B cell (primary cell): ENCODE measurements around the gene NADK2. TPM values are rescaled to one million over a fixed set of nuclear protein-coding genes. Genes with fewer than 3 reads are reported as not detected.

Source experiments
- ATAC-seq: fragments of 200-7000 bp; cut with Tn5 transposase; one replicate; pipeline ENCODE4 v1.10.0; 2021; ENCODE audit warnings: low read depth, mild to moderate bottlenecking, moderate number of reproducible peaks, moderate library complexity
- CTCF ChIA-PET: fragments of 350-600 bp; sonication (Branson Sonifier 250); formaldehyde crosslinking; loops from one replicate; lab custom pipeline; 2021; ENCODE audit warnings: antibody characterized with exemption, inconsistent platforms; lab: Charles Lee
- POLR2A ChIA-PET: fragments of 350-600 bp; sonication (Branson Sonifier 250); formaldehyde crosslinking; loops from one replicate; lab custom pipeline; 2021; ENCODE audit warnings: antibody characterized with exemption; lab: Charles Lee
- DNase-seq: peaks from one replicate; pipeline ENCODE4 v3.0.0; 2013
- H2AFZ ChIP-seq: 2 replicates; pipeline ENCODE4 v1.6.1; 2012; ENCODE audit warnings: mild to moderate bottlenecking, low read depth, low read length; ENCODE audit not compliant: insufficient read depth, poor library complexity, severe bottlenecking
- H3K27ac ChIP-seq, 2 donors: 1 replicate in 1 of 2; 2 replicates in 1 of 2; pipeline ENCODE4 v1.5.1; 2012 to 2013; ENCODE audit warnings: low read length in 2 of 2, mild to moderate bottlenecking in 2 of 2, moderate library complexity in 1 of 2
- H3K27me3 ChIP-seq, 4 experiments: fragments of 200-600 bp in 1 of 4; sonication (generic) in 1 of 4; replicated peaks in 1 of 4; 1 replicate in 2 of 4; 2 replicates in 2 of 4; pipeline versions ENCODE4 v1.6.1 to v1.7.0; 2013 to 2016; ENCODE audit warnings: low read length in 3 of 4, mild to moderate bottlenecking in 2 of 4, mixed read lengths in 1 of 4, moderate library complexity in 1 of 4; ENCODE audit not compliant: insufficient read depth in 4 of 4, control insufficient read depth in 3 of 4; ENCODE audit errors: control extremely low read depth in 1 of 4
- H3K36me3 ChIP-seq, 2 experiments: replicated peaks in 1 of 2; 1 replicate in 1 of 2; 2 replicates in 1 of 2; pipeline versions ENCODE4 v1.6.1 to v1.7.1; 2013; ENCODE audit warnings: low read length in 1 of 2; ENCODE audit not compliant: insufficient read depth in 2 of 2, control insufficient read depth in 1 of 2; ENCODE audit errors: control extremely low read depth in 1 of 2, extremely low read depth in 1 of 2
- H3K4me1 ChIP-seq, 2 donors: fragments of 200-600 bp in 1 of 2; sonication (generic) in 1 of 2; 1 replicate in 1 of 2; 2 replicates in 1 of 2; pipeline versions ENCODE4 v1.5.1 to v1.6.1; 2013 to 2017; ENCODE audit warnings: low read length in 2 of 2; ENCODE audit not compliant: control insufficient read depth in 2 of 2, insufficient read depth in 2 of 2
- H3K4me2 ChIP-seq: replicated peaks from 2 replicates; pipeline ENCODE3; 2012; ENCODE audit warnings: mild to moderate bottlenecking, low read depth, low read length; ENCODE audit not compliant: poor library complexity, severe bottlenecking
- H3K4me3 ChIP-seq, 5 experiments: fragments of 200-600 bp in 1 of 5; sonication (generic) in 1 of 5; 1 replicate in 3 of 5; 2 replicates in 2 of 5; pipeline versions ENCODE4 v1.5.1 to v1.7.0; 2011 to 2016; ENCODE audit warnings: low read length in 4 of 5, mild to moderate bottlenecking in 4 of 5, low read depth in 2 of 5, control low read depth in 1 of 5, moderate library complexity in 1 of 5; ENCODE audit not compliant: insufficient read depth in 1 of 5; ENCODE audit errors: control extremely low read depth in 1 of 5, extremely low read depth in 1 of 5
- H3K79me2 ChIP-seq: fragments of 200-600 bp; sonication (generic); one replicate; pipeline ENCODE4 v1.6.0; 2016; ENCODE audit warnings: low read length; ENCODE audit not compliant: control insufficient read depth, insufficient read depth
- H3K9ac ChIP-seq: fragments of 200-600 bp; sonication (generic); 2 replicates; pipeline ENCODE4 v1.6.1; 2017; ENCODE audit warnings: mild to moderate bottlenecking, low read length, moderate library complexity
- H3K9me3 ChIP-seq, 3 donors: one replicate each; pipeline versions ENCODE4 v1.6.1 to v1.7.1; 2013; ENCODE audit warnings: low read length in 2 of 3; ENCODE audit not compliant: control insufficient read depth in 2 of 3, insufficient read depth in 1 of 3; ENCODE audit errors: control extremely low read depth in 1 of 3
- H4K20me1 ChIP-seq: 2 replicates; pipeline ENCODE4 v1.6.0; 2012; ENCODE audit warnings: mild to moderate bottlenecking, low read length; ENCODE audit not compliant: insufficient read depth, control insufficient read depth, poor library complexity, severe bottlenecking
- H3K27ac Mint-ChIP-seq: one replicate; pipeline ENCODE4 v1.8.0; 2021; ENCODE audit warnings: mixed read lengths
- H3K27me3 Mint-ChIP-seq: one replicate; pipeline ENCODE4 v1.8.0; 2021; ENCODE audit warnings: mixed read lengths
- H3K4me1 Mint-ChIP-seq: one replicate; pipeline ENCODE4 v1.8.0; 2021; ENCODE audit warnings: mixed read lengths
- H3K4me3 Mint-ChIP-seq: one replicate; pipeline ENCODE4 v1.8.0; 2021; ENCODE audit warnings: mixed read lengths
- H3K9me3 Mint-ChIP-seq: one replicate; pipeline ENCODE4 v1.8.0; 2022; ENCODE audit warnings: mixed read lengths; ENCODE audit not compliant: insufficient read depth
- CTCF ChIP-seq: fragments of 200-600 bp; IDR thresholded peaks from one replicate; pipeline ENCODE4 v1.8.0; 2022; ENCODE audit warnings: antibody characterized with exemption, mild to moderate bottlenecking
- EZH2 ChIP-seq: IDR thresholded peaks from 2 replicates; pipeline ENCODE4 v1.6.1; 2012; ENCODE audit warnings: borderline replicate concordance, low read depth, mild to moderate bottlenecking, moderate library complexity, low read length; ENCODE audit not compliant: insufficient read depth, poor library complexity, severe bottlenecking
- WGBS: methylation state at CpG from one replicate; pipeline ENCODE4 v1.1.5; 2013; ENCODE audit warnings: missing lambda C conversion rate; ENCODE audit not compliant: insufficient coverage; 5-methylcytosine and 5-hydroxymethylcytosine counted together
- intact Hi-C: fragments of 100-400 bp; cut with micrococcal nuclease; formaldehyde crosslinking; loops from one replicate; pipeline ENCODE4 v1.10.0; 2022
- polyA plus RNA-seq: library from polyadenylated mRNA; depleted of rRNA; stranded (reverse); fragments of >200 nt; gene quantifications from 2 replicates; pipeline ENCODE4 v1.2.3, GENCODE V29; 2012
- total RNA-seq, 2 donors: library from RNA; stranded (reverse); fragments of 120-200 nt in 1 of 2; gene quantifications; 1 replicate in 1 of 2; 2 replicates in 1 of 2; pipeline versions ENCODE4 v1.2.3 to v1.2.4, GENCODE V29; 2013 to 2022

Gene NADK2
- total and polyA plus RNA-seq, 2 donors (not counting 1 experiment from before 2014, with no cell fraction given), result 3.3 to 18.6 TPM

DNA sequence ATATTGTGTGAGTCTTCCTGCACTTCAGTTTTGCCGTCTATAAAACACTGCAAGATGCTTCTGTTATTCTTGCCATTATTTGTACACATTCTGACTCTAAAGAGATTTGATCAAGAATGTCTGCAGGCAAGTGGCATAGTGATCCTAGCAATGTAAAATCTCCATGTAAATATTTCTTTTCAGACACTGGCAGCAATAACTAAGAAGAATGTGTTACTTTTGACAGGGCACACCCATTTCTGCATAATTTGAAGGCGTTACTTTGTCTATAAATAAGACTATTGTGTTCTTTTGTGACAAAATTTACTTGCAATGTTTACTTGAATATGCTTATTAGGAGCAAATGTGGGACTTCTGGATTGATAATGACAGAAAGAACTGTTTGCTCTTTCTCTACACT is 39.9 kb upstream of the NADK2 start:
- no peaks in the 10 kb centered on the region for H3K79me2 ChIP-seq
- H3K27ac ChIP-seq, result no peak overlapping the region
- POLR2A ChIA-PET, result no interaction called here
- TF ChIP-seq EZH2, result no peak
- TF ChIP-seq CTCF, result no peak
- no CpG with 5 or more reads among the region's 2 CpGs for WGBS
- Mint-ChIP-seq H3K9me3 (no peaks in the 10 kb centered on the region), H3K27me3 (peaks cover 3% of the 10 kb centered on the region), H3K4me3 (no peak overlapping the region), H3K4me1 (peaks cover 4% of the 10 kb centered on the region), H3K27ac (no peak overlapping the region)
- no peaks in the 10 kb centered on the region for H4K20me1 ChIP-seq
- DNase-seq, result no peak
- H3K4me1 ChIP-seq, result peaks cover 0 to 3% of the 10 kb centered on the region in 2 donors
- no peak for ATAC-seq
- intact Hi-C loops, result no loop called here
- no peaks in the 10 kb centered on the region for H3K9me3 ChIP-seq
- CTCF ChIA-PET, result no interaction called here
- H3K4me3 ChIP-seq, result no peak overlapping the region
- H3K27me3 ChIP-seq, result no peaks in the 10 kb centered on the region
- no peak overlapping the region for H3K4me2 ChIP-seq
- no peaks in the 10 kb centered on the region for H3K36me3 ChIP-seq
- no peak overlapping the region for H3K9ac ChIP-seq
- H2AFZ ChIP-seq, result no peak overlapping the region

- no peaks in the 10 kb centered on the region for H3K9me3 ChIP-seq
- no peaks in the 10 kb centered on the region for H4K20me1 ChIP-seq
- DNase-seq (no peak), ATAC-seq (no peak)
- POLR2A ChIA-PET, result no interaction called here
- H3K27me3 ChIP-seq, result no peaks in the 10 kb centered on the region
- CTCF ChIA-PET, result interaction anchor here (1.5 to 1.8 kb wide), 2 partner anchors 12 to 14 kb away, joined by 4 to 5 read pairs; no protein-coding TSS in a partner anchor
- no peak overlapping the region for H2AFZ ChIP-seq
- peaks cover 0 to 3% of the 10 kb centered on the region in 2 donors for H3K4me1 ChIP-seq
- no peaks in the 10 kb centered on the region for H3K36me3 ChIP-seq
- Mint-ChIP-seq H3K4me1 (peaks cover 4% of the 10 kb centered on the region), H3K4me3 (no peak overlapping the region), H3K9me3 (no peaks in the 10 kb centered on the region), H3K27ac (no peak overlapping the region), H3K27me3 (peaks cover 3% of the 10 kb centered on the region)
- no peak overlapping the region for H3K9ac ChIP-seq
- no peak overlapping the region for H3K4me2 ChIP-seq
- no peaks in the 10 kb centered on the region for H3K79me2 ChIP-seq
- TF ChIP-seq CTCF (no peak), EZH2 (no peak)
- no peak overlapping the region for H3K27ac ChIP-seq
- WGBS, result 83% methylated on average over 1 of the region's 3 CpGs
- intact Hi-C loops, result loop anchor here (10.0 kb wide), 1 partner anchor 106 kb away; no protein-coding TSS in a partner anchor
- H3K4me3 ChIP-seq, result no peak overlapping the region
Observed at GRCh38 chr5:36279054-36279698, 37.5 kb upstream of the NADK2 start.
